GM21381 (cell line): ENCODE data around the gene KBTBD2.
"Not testable (repeated sequence)": the region's sequence is repeated elsewhere in the genome, so short reads cannot be mapped to it uniquely, and the experiment has no call there.

Source experiments
- ATAC-seq: cut with Tn5 transposase; IDR thresholded peaks from one replicate; pipeline ENCODE4 v1.9.1; 2021; ENCODE audit warnings: mild to moderate bottlenecking, moderate library complexity; ENCODE audit not compliant: unreplicated experiment

Gene KBTBD2

GRCh38 chr7:32891043-32891799, at the start of gene KBTBD2:
TSS of gene KBTBD2 (minus strand) at chr7:32891760. CDS start at chr7:32879604, 12,156 bp downstream.
- peak; percentile 68 for ATAC-seq

GRCh38 chr7:32941181-32941580, 49.6 kb upstream of the KBTBD2 start:
- no peak for ATAC-seq

- ATAC-seq, result no peak
Measured at GRCh38 chr7:32937344-32938174, 46.0 kb upstream of the KBTBD2 start.

GRCh38 chr7:32936689-32937088, 45.1 kb upstream of the KBTBD2 start:
- ATAC-seq, result no peak

DNA sequence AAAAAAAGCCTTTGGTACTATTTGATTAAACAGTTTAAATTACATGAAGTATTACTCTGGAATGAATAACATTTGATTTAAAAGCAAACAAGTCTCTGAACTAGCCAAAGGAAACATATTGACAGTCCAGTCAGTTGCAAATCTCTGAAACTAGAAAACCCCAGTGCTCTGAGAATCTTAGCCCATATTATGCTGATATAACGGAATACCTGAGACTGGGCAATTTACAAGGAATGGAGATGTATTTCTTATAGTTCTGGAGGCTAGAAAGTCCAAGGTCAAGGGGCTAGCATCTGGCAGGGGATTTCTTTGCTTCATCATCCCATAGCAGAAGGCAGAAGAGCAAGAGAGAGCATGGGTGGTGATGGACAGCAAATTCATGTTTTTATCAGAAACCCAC, 44.0 kb upstream of the KBTBD2 start:
- no peak for ATAC-seq

DNA sequence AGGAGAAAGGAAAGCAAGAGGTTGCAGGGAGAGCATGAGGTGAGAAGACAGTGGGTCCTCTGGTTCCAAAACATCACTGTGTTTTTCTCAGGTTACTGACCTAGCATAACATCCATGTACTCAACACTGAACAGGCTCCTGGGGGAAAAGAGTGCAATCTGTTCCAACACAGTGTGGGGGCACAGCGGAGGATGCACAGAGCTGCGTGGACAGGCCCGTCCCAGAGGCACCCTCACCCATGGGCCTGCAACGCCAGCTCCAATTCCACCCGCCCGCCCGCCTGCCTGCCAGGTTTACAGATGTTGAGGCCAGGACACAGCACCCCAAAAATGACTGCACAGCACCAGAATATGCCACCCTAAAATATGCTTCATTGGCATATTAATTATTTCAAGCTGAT, 38.8 kb upstream of the KBTBD2 start:
- ATAC-seq, result no peak

DNA sequence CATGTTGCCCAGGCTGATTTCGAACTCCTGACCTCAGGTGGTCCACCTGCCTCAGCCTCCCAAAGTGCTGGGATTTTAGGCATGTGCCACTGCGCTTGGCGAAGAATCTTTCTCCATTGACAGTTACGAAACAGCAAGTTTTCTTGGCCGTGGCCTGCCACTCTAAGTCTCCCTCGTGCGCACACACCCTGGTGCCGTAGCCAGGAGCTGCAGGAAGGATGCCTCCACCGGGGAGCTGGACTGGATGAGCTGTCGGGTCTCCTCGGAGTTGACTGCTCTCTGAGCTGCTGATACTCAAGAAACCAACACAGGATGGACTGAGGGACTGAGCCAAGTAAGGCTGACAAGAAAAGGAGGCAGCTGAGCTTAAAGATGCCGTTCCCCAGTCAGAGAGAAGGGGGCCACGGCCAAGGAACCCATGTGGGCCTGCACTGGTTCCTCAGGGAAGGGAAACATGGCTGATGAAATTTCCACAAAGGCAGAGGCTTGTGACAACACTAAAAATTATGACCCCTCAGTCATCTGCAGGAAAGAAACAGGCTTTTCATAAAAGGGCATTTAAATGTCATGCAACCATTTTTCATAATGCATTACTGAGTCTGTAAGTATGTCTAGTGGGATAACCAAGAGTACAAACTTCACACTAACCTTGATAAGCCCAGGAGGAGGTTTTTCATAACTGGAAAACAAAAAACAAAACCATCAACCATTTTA, 38.0 kb upstream of the KBTBD2 start:
- ATAC-seq, result no peak

DNA sequence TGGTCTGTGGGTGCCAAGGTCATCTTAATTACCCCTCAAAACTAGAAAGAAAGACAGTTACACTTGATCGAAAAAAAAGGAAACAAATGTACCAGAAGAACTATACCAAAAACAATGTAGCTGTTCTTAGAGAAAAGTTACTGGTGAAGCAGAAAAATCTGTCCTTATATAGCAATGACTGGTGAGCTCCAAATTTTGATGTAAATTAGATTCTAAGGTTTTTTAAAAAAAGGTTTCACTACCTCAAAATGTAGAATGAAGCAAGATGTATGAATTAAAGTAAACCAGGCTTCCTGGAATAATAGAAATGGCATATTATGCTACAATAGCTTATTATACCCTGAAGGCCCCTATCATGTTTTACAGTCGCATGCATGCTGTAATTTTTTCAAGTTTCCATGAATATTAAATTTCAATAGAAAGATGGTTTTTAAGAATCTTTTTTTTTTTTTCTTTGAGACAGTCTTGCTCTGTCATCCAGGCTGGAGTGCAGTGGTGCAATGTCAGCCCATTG, 37.3 kb upstream of the KBTBD2 start:
- ATAC-seq, result no peak

DNA sequence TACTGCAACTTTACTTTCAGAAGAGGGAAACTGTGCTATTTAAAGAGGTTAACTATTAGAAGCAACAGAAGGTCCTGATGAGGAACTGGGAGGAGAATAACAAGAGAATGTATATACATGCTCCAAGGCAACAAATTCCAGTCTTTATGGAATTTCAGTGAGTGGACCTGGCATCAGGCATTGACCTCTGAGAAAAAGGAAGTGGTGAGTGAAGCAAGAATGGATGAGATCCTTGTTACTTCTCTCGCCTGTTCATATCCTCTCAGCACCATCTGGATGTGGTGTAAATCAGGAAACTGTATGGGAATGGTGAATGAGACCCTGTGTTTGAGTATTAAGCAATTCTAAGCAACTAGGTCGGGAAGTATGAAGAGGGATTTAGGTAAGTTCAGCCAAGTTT, 30.3 kb upstream of the KBTBD2 start:
- no peak for ATAC-seq

GRCh38 chr7:32916994-32917393, 25.4 kb upstream of the KBTBD2 start:
- not testable (repeated sequence) for ATAC-seq

DNA sequence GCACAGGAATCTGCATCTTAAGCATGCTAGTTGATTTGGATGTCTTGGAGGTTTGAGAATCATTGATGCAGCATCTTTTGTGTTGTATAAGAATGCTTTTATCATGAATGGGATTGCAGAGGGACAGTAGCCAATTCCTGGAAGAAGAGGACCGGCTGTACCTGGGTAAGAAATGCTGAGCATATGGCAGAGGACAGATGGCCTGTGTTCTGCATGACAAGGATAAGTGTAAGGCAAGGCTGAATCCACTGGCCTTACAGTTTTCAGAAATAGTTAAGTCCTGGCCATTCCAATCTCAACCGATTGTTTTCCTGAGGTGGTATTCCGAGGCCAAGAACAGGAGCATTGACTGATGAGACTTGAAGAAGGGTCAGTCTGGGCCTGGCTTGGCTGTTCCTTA, 24.4 kb upstream of the KBTBD2 start:
- ATAC-seq, result no peak

DNA sequence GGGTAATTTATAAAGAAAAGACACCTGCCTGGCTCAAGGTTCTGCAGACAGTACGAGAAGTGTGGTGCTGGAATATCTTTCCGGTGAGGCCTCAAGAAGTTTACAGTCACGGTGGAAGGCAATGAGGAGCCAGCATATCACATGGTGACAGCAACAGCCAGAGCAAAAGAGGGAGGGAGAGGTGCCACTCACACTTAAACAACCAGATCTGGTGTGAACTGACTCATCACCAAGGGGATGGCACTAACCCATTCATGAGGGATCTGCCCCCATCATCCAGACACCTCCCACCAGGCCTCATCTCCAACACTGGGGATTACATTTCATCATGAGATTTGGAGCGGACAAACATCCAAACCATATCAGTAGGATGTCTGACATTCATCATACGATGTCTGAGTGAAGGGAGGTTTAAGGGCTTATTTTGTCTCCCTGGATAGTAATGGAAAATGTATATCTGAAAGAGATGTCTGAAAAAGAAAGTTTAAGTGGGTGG, 23.5 kb upstream of the KBTBD2 start:
- no peak for ATAC-seq

GRCh38 chr7:32914184-32914583, 22.6 kb upstream of the KBTBD2 start:
- no peak for ATAC-seq

DNA sequence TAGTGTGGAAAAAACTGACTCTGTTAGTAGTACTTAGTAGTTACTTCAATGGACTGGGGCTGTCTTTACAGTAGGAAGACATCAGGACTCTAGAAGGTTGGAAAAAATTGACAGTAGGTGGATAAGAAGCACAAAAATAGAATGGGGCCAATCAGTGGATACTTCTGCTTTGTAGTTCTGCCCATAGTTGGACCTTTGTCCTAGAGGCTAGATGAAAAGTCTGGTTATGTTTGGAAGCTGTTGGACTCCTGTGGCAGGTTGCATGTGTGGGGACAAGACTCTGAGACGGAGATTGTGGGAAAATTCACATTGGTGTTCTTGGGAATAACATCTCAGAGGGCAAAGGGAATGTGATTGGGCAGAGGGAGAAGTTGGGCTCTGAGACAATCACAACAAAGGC, 18.6 kb upstream of the KBTBD2 start:
- no peak for ATAC-seq

GRCh38 chr7:32905175-32905662, 13.7 kb upstream of the KBTBD2 start:
- peak; percentile 72 for ATAC-seq

- no peak for ATAC-seq
Measured at GRCh38 chr7:32901629-32902028, 10.1 kb upstream of the KBTBD2 start.

GRCh38 chr7:32900433-32900995, 9.0 kb upstream of the KBTBD2 start:
- no peak for ATAC-seq

DNA sequence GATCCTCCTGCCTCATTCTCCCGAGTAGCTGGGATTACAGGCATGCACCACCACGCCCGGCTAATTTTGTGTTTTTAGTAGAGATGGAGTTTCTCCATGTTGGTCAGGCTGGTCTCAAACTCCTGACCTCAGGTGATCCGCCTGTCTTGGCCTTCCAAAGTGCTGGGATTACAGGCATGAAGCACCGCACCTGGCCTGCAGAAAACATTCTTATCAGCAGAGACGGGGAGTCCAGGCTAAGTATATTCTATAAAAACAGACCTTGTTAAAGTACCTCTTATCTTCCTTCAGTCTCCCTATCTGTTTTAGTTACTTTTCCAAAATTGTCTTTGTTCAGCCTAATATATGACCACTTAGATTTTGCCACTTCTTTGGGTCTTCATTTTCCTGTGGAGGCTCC, 5.8 kb upstream of the KBTBD2 start:
- not testable (repeated sequence) for ATAC-seq

DNA sequence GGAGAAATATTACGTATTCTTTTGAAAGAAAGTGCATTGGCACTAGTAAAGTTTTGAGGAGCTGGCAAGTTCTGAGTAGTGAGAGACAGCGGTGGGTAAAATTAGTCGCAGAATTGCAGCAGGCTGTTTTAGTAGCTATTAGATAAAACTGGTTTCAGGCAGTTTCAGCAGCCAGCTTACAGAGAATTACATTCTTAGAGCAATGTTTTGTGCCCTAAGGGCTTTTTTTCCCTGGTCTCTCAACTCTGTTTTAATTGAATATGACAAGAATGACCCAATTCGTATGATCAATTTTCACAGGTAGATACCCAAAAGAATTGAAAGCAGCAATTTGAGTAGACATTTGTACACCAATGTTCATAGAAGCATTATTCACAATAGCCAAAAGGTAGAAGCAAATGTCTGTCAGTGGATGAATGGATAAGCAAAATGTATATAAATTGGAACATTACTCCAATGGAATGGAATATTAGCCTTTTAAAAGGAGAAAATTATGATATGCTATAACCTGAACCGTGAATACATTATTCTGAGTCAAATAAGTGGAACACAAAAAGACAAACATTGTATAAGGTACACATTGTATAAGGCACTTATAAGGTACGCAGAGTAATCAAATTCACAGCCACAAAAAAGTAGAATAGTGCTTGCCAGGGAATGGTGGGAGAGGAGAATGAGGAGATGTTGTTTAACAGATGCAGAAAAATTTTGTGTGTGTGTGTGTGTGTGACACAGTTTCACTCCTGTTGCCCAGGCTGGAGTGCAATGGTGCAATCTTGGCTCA, 5.2 kb upstream of the KBTBD2 start:
- no peak for ATAC-seq

GRCh38 chr7:32894171-32894570, 2.6 kb upstream of the KBTBD2 start:
- ATAC-seq, result no peak
